SH-SY5Y (cell line): ENCODE results near the gene NEURL1B.

Experiments used
- GATA2 ChIP-seq: IDR thresholded peaks from 2 replicates; pipeline ENCODE4 v1.6.1; 2011; ENCODE audit warnings: mild to moderate bottlenecking, low read depth, low read length
- GATA3 ChIP-seq: IDR thresholded peaks from 2 replicates; pipeline ENCODE4 v1.6.1; 2011; ENCODE audit warnings: low read depth, mild to moderate bottlenecking, low read length, moderate library complexity

NEURL1B gene

GRCh38 chr5:172668594-172669071 lies 27.6 kb downstream of the NEURL1B start:
- TF ChIP-seq GATA2, result no peak
- no peak for TF ChIP-seq GATA3

- TF ChIP-seq GATA2 (no peak), GATA3 (no peak)
Observed at GRCh38 chr5:172669386-172670004, 28.4 kb downstream of the NEURL1B start.

GRCh38 chr5:172670005-172670402 lies 28.9 kb downstream of the NEURL1B start:
- no peak for TF ChIP-seq GATA3
- no peak for TF ChIP-seq GATA2

GRCh38 chr5:172670444-172670843 lies 29.4 kb downstream of the NEURL1B start:
- TF ChIP-seq GATA2 (no peak), GATA3 (no peak)

- TF ChIP-seq GATA3 (no peak), GATA2 (no peak)
Observed at GRCh38 chr5:172671091-172671490, 30.0 kb downstream of the NEURL1B start.

- no peak for TF ChIP-seq GATA3
- TF ChIP-seq GATA2, result no peak
Observed at GRCh38 chr5:172672681-172673080, 31.6 kb downstream of the NEURL1B start.

- no peak for TF ChIP-seq GATA2
- TF ChIP-seq GATA3, result no peak
Observed at GRCh38 chr5:172674155-172674554, 33.1 kb downstream of the NEURL1B start.

- TF ChIP-seq GATA2 (no peak), GATA3 (no peak)
Observed at GRCh38 chr5:172676914-172677475, 35.9 kb downstream of the NEURL1B start.

- TF ChIP-seq GATA2 (no peak), GATA3 (no peak)
Observed at GRCh38 chr5:172678902-172679301, 37.8 kb downstream of the NEURL1B start.

GRCh38 chr5:172679628-172680212 lies 38.7 kb downstream of the NEURL1B start:
- TF ChIP-seq GATA2 (no peak), GATA3 (no peak)

- TF ChIP-seq GATA3, result no peak
- TF ChIP-seq GATA2, result no peak
Observed at GRCh38 chr5:172680921-172681320, 39.9 kb downstream of the NEURL1B start.

- TF ChIP-seq GATA3 (no peak), GATA2 (no peak)
Observed at GRCh38 chr5:172681421-172681820, 40.4 kb downstream of the NEURL1B start.

- TF ChIP-seq GATA2 (no peak), GATA3 (no peak)
Observed at GRCh38 chr5:172683264-172683644, 42.2 kb downstream of the NEURL1B start.

- TF ChIP-seq GATA3 (no peak), GATA2 (no peak)
Observed at GRCh38 chr5:172683645-172684471, 42.8 kb downstream of the NEURL1B start.

- TF ChIP-seq GATA2, result no peak
- TF ChIP-seq GATA3, result no peak
Observed at GRCh38 chr5:172685091-172685490, 44.0 kb downstream of the NEURL1B start.
